ENCODE measurements around the gene RYR2. TPM values are rescaled to one million over a fixed set of nuclear protein-coding genes. Genes with fewer than 3 reads are reported as not detected.

RYR2 gene
- total RNA-seq, 2 donors from 2014 or later = 392 to 756 TPM

DNA sequence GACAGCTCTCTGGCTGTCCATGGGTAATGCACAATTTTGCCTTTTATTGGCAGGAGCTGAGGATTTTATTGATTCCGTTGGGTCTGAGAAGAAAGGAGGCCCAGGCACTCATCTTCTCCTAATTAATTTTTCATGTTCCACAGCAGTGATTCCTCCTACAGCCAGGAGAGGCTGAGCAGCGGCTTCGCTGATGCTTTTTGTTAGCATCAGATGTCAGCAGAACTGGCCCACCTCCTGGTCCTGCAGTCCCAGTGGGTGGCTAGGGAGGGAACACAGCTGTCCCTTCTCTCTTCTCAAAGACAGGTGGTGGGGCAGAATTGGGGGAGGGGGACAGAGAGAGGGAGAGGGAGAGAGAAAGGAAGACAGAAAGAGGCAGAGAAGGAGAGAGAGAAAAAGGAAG is 43.4 kb upstream of the RYR2 start:
- Histone ChIP-seq H3K9me3 (no peaks in the 10 kb centered on the region), H3K27ac (peak overlapping the region; percentile 88 to 96), H3K36me3 (no peaks in the 10 kb centered on the region), H3K27me3 (no peaks in the 10 kb centered on the region), H3K4me1 (peaks cover 0 to 10% of the 10 kb centered on the region in 2 donors), H3K4me3 (peak overlapping the region; percentile 21 to 22)
- no peak for TF ChIP-seq CTCF (IDR thresholded peaks at IDR 0.05)
- no peak for DNase-seq (ENCODE audit: low spot score)

DNA sequence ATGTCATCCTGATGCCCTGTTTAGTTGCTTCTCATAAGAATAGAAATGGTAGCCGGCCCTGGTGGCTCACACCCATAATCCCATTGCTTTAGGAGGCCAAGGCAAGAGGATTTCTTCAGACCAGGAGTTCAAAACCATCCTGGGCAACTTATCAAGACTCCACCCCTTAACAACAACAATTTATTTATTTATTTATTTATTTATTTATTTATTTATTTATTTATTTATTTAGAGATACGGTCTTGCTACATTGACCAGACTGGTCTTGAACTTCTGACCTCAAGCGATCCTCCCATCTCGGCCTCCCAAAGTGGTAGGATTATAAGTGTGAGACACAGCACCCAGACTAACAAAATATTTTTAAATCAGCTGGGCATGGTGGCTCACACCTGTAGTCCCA is 41.8 kb upstream of the RYR2 start:
- H3K36me3 ChIP-seq = no peaks in the 10 kb centered on the region
- H3K4me3 ChIP-seq = no peak overlapping the region
- no peak for DNase-seq (ENCODE audit: low spot score)
- H3K27me3 ChIP-seq = no peaks in the 10 kb centered on the region
- no peaks in the 10 kb centered on the region for H3K9me3 ChIP-seq
- no peak for TF ChIP-seq CTCF (IDR thresholded peaks at IDR 0.05)
- peak overlapping the region; percentile 88 to 96 for H3K27ac ChIP-seq
- H3K4me1 ChIP-seq = peaks cover 0 to 10% of the 10 kb centered on the region in 2 donors

DNA sequence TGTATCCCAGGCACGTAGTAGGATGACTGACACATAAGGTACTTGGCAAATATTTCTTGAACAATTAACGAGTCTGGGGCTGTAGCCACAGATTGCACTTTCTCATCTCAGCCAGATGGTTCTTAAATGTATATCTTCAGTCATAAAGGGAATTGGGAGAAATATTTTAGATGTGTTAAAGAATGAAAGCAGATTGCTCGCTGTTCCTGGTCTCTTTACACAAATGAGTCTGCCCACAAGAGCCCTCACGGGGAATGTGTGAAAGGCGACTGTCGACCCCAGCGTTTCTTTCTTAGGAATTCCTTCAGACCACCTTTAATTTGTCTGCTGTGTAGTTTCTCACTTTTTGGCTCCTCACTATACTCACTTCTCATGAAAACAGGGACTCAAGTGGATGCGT is 38.5 kb upstream of the RYR2 start:
- DNase-seq (ENCODE audit: low spot score) = no peak
- no peaks in the 10 kb centered on the region for H3K36me3 ChIP-seq
- H3K27me3 ChIP-seq = no peaks in the 10 kb centered on the region
- H3K4me3 ChIP-seq = no peak overlapping the region
- H3K27ac ChIP-seq = peak overlapping the region in 1 of 2 donors; percentile 96
- no peak for TF ChIP-seq CTCF (IDR thresholded peaks at IDR 0.05)
- no peaks in the 10 kb centered on the region for H3K9me3 ChIP-seq
- peaks cover 0 to 6% of the 10 kb centered on the region in 2 donors for H3K4me1 ChIP-seq

DNA sequence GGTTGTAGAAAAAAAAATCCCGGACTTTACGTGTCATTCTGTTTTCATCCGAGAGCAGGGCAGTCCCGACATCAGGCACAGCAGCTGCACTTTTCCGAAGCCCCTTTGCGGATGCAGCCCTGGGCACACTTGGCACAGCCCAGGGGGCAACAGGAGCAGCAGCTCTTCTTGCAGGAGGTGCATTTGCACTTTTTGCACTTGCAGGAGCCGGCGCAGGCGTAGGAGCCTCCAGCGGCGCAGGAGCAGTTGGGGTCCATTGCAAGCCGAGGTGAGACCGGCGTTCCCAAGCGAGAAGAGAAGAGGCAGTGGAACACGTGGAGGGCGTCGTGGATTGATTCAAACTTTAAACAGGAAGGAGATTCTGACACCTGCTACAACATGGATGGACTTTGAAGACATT is 37.9 kb upstream of the RYR2 start, which contains the start of gene MT1HL1:
TSS of gene MT1HL1 (minus strand) at position 326 of the 400 bp plus-strand sequence. CDS start at position 257, 69 bp downstream.
- Histone ChIP-seq H3K4me1 (peaks cover 0 to 2% of the 10 kb centered on the region in 2 donors), H3K27me3 (no peaks in the 10 kb centered on the region), H3K36me3 (no peaks in the 10 kb centered on the region), H3K27ac (peak within 1 kb of the TSS in 1 of 2 donors; percentile 96), H3K4me3 (no peak within 1 kb of the TSS), H3K9me3 (no peaks in the 10 kb centered on the region)
- TF ChIP-seq CTCF (IDR thresholded peaks at IDR 0.05) = no peak
- DNase-seq (ENCODE audit: low spot score) = no peak

DNA sequence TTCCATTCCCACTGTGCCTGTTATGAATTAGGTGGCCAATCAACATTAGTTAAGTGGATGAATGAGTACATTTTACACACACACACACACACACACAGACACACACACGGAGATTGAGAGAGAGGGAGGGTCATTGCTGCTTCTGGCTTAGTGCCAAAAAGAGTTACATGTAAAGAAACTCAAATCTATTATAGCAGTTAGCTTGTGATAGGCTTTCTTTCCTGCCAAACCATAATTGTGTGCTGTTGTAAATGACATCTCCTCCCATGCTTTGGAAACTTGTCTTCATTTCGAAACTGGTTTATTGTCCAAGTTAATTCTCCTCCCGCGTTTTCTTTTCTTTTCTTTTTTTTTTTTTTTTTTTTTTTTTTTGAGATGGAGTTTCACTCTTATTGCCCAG is 36.3 kb upstream of the RYR2 start:
- TF ChIP-seq CTCF (IDR thresholded peaks at IDR 0.05) = no peak
- Histone ChIP-seq H3K4me1 (no peaks in the 10 kb centered on the region), H3K4me3 (no peak overlapping the region), H3K27me3 (no peaks in the 10 kb centered on the region), H3K36me3 (no peaks in the 10 kb centered on the region), H3K27ac (no peak overlapping the region), H3K9me3 (no peaks in the 10 kb centered on the region)
- DNase-seq (ENCODE audit: low spot score) = no peak
